Endothelial cell of umbilical vein (primary cell): Measurements from ENCODE around the gene FRMD4A. TPM values are rescaled to one million over a fixed set of nuclear protein-coding genes. Genes with fewer than 3 reads are reported as not detected.

Source experiments
- BruUV-seq: library from RNA; stranded (reverse); fragments of 400-500 nt; replicated peaks from 2 replicates; lab custom pipeline; 2021; lab: Mats Ljungman, UMichigan
- CTCF ChIA-PET: fragments of 300-600, 350-600 bp; sonication (Branson Sonifier 250); formaldehyde crosslinking; loops from one replicate; lab custom pipeline; 2021; ENCODE audit warnings: antibody characterized with exemption, inconsistent platforms; lab: Charles Lee
- POLR2A ChIA-PET: fragments of 300-600, 350-600 bp; sonication (Branson Sonifier 250); formaldehyde crosslinking; loops from one replicate; lab custom pipeline; 2021; ENCODE audit warnings: antibody characterized with exemption, inconsistent platforms; lab: Charles Lee
- DNase-seq: peaks from one replicate; pipeline ENCODE4 v3.0.0-alpha.2; 2011; ENCODE audit warnings: low read depth, low spot score
- FAIRE-seq: peaks from 2 replicates; lab custom pipeline; 2011; peaks lifted over from hg19 to GRCh38; lab: Jason Lieb, UNC
- H2AFZ ChIP-seq: 2 replicates; pipeline ENCODE4 v1.6.0; 2012; ENCODE audit warnings: low read depth, low read length, control low read depth, inconsistent platforms
- H3K27ac ChIP-seq: 2 replicates; pipeline ENCODE4 v1.5.1; 2011; ENCODE audit warnings: low read depth, mild to moderate bottlenecking, control low read depth, low read length, moderate library complexity; ENCODE audit not compliant: insufficient read depth
- H3K27me3 ChIP-seq, 2 experiments: 2 replicates each; pipeline versions ENCODE4 v1.6.0 to v1.6.1; 2011; ENCODE audit warnings: low read length in 2 of 2, mixed read lengths in 1 of 2; ENCODE audit not compliant: control insufficient read depth in 2 of 2, insufficient read depth in 2 of 2
- H3K36me3 ChIP-seq, 2 experiments: 2 replicates in 1 of 2; 3 replicates in 1 of 2; pipeline ENCODE4 v1.5.1; 2011; ENCODE audit warnings: low read length in 2 of 2, mild to moderate bottlenecking in 1 of 2, moderate library complexity in 1 of 2; ENCODE audit not compliant: control insufficient read depth in 2 of 2, insufficient read depth in 2 of 2; ENCODE audit errors: extremely low read depth in 1 of 2
- H3K4me1 ChIP-seq: 3 replicates; pipeline ENCODE4 v1.5.1; 2011; ENCODE audit warnings: mild to moderate bottlenecking, low read length; ENCODE audit not compliant: control insufficient read depth, insufficient read depth; ENCODE audit errors: extremely low read depth
- H3K4me2 ChIP-seq: 2 replicates; pipeline ENCODE4 v1.6.1; 2011; ENCODE audit warnings: low read length, control low read depth, mixed read lengths; ENCODE audit not compliant: insufficient read depth
- H3K4me3 ChIP-seq, 3 experiments: fragments of 200-600 bp in 1 of 3; sonication (generic), shearing (Covaris generic) in 1 of 3; replicated peaks in 1 of 3; 2 replicates each; pipeline ENCODE4 v1.5.1; 2011 to 2016; ENCODE audit warnings: control low read depth in 3 of 3, low read length in 3 of 3, mild to moderate bottlenecking in 2 of 3, inconsistent platforms in 1 of 3, low read depth in 1 of 3, moderate library complexity in 1 of 3; ENCODE audit not compliant: insufficient read depth in 1 of 3
- H3K79me2 ChIP-seq: 2 replicates; pipeline ENCODE4 v1.6.0; 2012; ENCODE audit warnings: low read length, inconsistent platforms; ENCODE audit not compliant: control insufficient read depth, insufficient read depth
- H3K9ac ChIP-seq: replicated peaks from 2 replicates; pipeline ENCODE3; 2011; ENCODE audit warnings: low read length, control low read depth; ENCODE audit not compliant: insufficient read depth; ENCODE audit errors: extremely low read depth
- H3K9me1 ChIP-seq: replicated peaks from 3 replicates; pipeline ENCODE4 v1.6.0; 2011; ENCODE audit warnings: mild to moderate bottlenecking, low read length; ENCODE audit not compliant: control insufficient read depth, insufficient read depth; ENCODE audit errors: extremely low read depth
- H3K9me3 ChIP-seq: replicated peaks from 2 replicates; pipeline ENCODE4 v1.5.1; 2012; ENCODE audit warnings: low read length, inconsistent platforms; ENCODE audit not compliant: control insufficient read depth, insufficient read depth
- H4K20me1 ChIP-seq: replicated peaks from 2 replicates; pipeline ENCODE3; 2011; ENCODE audit warnings: mild to moderate bottlenecking, low read length; ENCODE audit not compliant: control insufficient read depth, insufficient read depth; ENCODE audit errors: extremely low read depth
- EZH2 ChIP-seq: IDR thresholded peaks from 2 replicates; pipeline ENCODE4 v1.6.1; 2012; ENCODE audit warnings: borderline replicate concordance, low read depth, mild to moderate bottlenecking, moderate library complexity, low read length, inconsistent platforms; ENCODE audit not compliant: severe bottlenecking
- FOS ChIP-seq: IDR thresholded peaks from 2 replicates; pipeline ENCODE4 v1.6.1; 2011; ENCODE audit warnings: mild to moderate bottlenecking, low read length, moderate library complexity, borderline replicate concordance; ENCODE audit not compliant: insufficient read depth
- GATA2 ChIP-seq: IDR thresholded peaks from 2 replicates; pipeline ENCODE4 v1.7.0; 2011; ENCODE audit warnings: low read depth, mild to moderate bottlenecking, moderate library complexity, mixed read lengths, low read length; ENCODE audit not compliant: insufficient read length, insufficient read depth
- JUN ChIP-seq: IDR thresholded peaks from 2 replicates; pipeline ENCODE4 v1.6.1; 2011; ENCODE audit warnings: borderline replicate concordance, low read depth; ENCODE audit not compliant: insufficient read length, insufficient read depth
- MYC ChIP-seq: IDR thresholded peaks from one replicate; pipeline ENCODE4 v1.6.1; 2011; ENCODE audit warnings: mild to moderate bottlenecking, low read depth, low read length
- POLR2A ChIP-seq: IDR thresholded peaks from 2 replicates; pipeline ENCODE4 v1.6.1; 2012; ENCODE audit warnings: low read depth, mild to moderate bottlenecking, control low read depth, low read length
- POLR2AphosphoS5 ChIP-seq: IDR thresholded peaks from 2 replicates; pipeline ENCODE4 v1.6.1; 2012; ENCODE audit warnings: low read depth, mild to moderate bottlenecking, control low read depth, low read length, moderate library complexity; ENCODE audit not compliant: insufficient read depth
- dilution Hi-C: fragments of 300-500 bp; cut with MboI; formaldehyde crosslinking; loops from one replicate; pipeline ENCODE4 v1.15.0; 2019; ENCODE audit warnings: low sequenced_read_pairs; ENCODE audit not compliant: extremely low pct_ligation_motif_present
- intact Hi-C: fragments of 100-400 bp; cut with micrococcal nuclease; formaldehyde crosslinking; loops from one replicate; pipeline ENCODE4 v1.10.0; 2022
- polyA plus RNA-seq, 4 experiments: library from polyadenylated mRNA; depleted of rRNA in 3 of 4; stranded (reverse) in 3 of 4; unstranded in 1 of 4; fragments of >200 nt; gene quantifications; 2 replicates each; pipeline versions ENCODE4 v1.2.1 to v1.2.3, GENCODE V29; 2011 to 2012; ENCODE audit warnings: missing spikeins in 1 of 4
- total RNA-seq: library from RNA; stranded (reverse); gene quantifications from 2 replicates; pipeline ENCODE4 v1.2.3, GENCODE V29; 2021
- TF ChIP-seq, protein P1 (sequence below), 2 donors: IDR thresholded peaks; 1 replicate in 1 of 2; 2 replicates in 1 of 2; pipeline ENCODE4 v1.5.1; 2011; ENCODE audit warnings: low read length in 2 of 2, mild to moderate bottlenecking in 2 of 2, moderate library complexity in 2 of 2, control low read depth in 1 of 2, inconsistent platforms in 1 of 2, low read depth in 1 of 2; ENCODE audit not compliant: insufficient read depth in 1 of 2; ENCODE audit errors: extremely low read depth in 1 of 2
- TF ChIP-seq, protein P2 (sequence below): IDR thresholded peaks from 2 replicates; pipeline ENCODE4 v1.6.1; 2011; ENCODE audit not compliant: insufficient read depth, insufficient read length

The FRMD4A gene
- total and polyA plus RNA-seq, 2 donors (not counting 3 experiments of a cell fraction or from before 2014, with no cell fraction given): 123 to 148 TPM

DNA sequence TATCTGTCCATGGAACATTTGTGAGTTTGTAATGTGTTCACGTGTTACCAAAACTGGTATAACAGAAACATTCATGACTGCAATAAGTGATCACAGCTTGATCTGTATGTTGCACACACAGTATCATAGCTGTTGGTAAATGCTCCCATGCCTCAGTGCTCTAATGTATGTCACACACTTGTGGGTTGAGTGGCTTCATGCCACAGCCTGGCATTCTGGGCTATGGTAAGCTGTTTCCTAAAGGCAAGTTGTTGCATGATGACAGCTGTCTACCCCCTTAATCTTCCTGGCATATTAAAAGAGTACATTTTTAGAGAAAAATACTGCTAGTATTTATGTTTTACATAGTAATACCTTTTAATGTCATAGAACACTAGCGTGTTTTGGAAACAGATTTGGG, 708.8 kb downstream of the FRMD4A start:
- no peak overlapping the region for H3K27ac ChIP-seq
- H3K36me3 ChIP-seq: peaks cover 2 to 10% of the 10 kb centered on the region in 2 experiments
- H3K9ac ChIP-seq: no peak overlapping the region
- no peaks in the 10 kb centered on the region for H3K9me3 ChIP-seq
- no TSS peak for BruUV-seq
- no peaks in the 10 kb centered on the region for H3K27me3 ChIP-seq
- no peak overlapping the region for H3K4me3 ChIP-seq
- no peaks in the 10 kb centered on the region for H4K20me1 ChIP-seq
- no peaks in the 10 kb centered on the region for H3K79me2 ChIP-seq
- TF ChIP-seq EZH2: no peak
- TF ChIP-seq JUN: no peak
- TF ChIP-seq POLR2AphosphoS5: no peak
- TF ChIP-seq POLR2A: no peak
- no peak for TF ChIP-seq GATA2
- TF ChIP-seq FOS: no peak
- FAIRE-seq (no peak), DNase-seq (no peak)
- POLR2A ChIA-PET: no interaction called here
- H3K4me2 ChIP-seq: no peak overlapping the region
- no peaks in the 10 kb centered on the region for H3K4me1 ChIP-seq
- dilution Hi-C loops: no loop called here
- H2AFZ ChIP-seq: no peak overlapping the region
- H3K9me1 ChIP-seq: no peaks in the 10 kb centered on the region
- intact Hi-C loops: no loop called here
- CTCF ChIA-PET: interaction anchor here (1.2 kb wide), 1 partner anchor 12 kb away, joined by 3 read pairs; no protein-coding TSS in a partner anchor

DNA sequence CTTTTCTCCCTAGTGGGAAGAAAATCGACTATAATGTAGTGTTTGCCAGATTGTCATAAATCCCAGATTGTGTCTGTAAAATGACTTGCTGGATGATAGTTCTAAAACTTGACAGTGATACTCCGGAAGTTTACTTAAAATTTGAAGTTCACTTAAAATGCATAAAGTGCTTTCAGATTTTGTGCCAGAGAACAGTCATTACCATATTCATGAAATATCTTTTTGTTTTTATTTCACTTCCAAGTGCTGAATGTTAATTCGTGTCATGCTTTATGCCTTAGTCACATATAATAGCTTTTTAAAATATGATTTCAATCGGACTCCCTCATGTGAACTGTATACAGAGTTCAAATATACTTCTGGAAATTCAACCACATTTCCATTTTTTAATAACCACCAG, 713.6 kb downstream of the FRMD4A start:
- CTCF ChIA-PET: interaction anchor here (1.1 kb wide), 1 partner anchor 477 kb away, joined by 3 read pairs; no protein-coding TSS in a partner anchor
- H3K79me2 ChIP-seq: no peaks in the 10 kb centered on the region
- no TSS peak for BruUV-seq
- POLR2A ChIA-PET: interaction anchor here (0.5 kb wide), 1 partner anchor 12 kb away, joined by 5 read pairs; no protein-coding TSS in a partner anchor
- H3K9ac ChIP-seq: no peak overlapping the region
- no peak overlapping the region for H3K4me3 ChIP-seq
- dilution Hi-C loops (no loop called here), intact Hi-C loops (loop anchor here (10.0 kb wide), 1 partner anchor 858 kb away; no protein-coding TSS in a partner anchor)
- no peak overlapping the region for H3K4me2 ChIP-seq
- FAIRE-seq (no peak), DNase-seq (no peak)
- no peaks in the 10 kb centered on the region for H3K9me3 ChIP-seq
- H2AFZ ChIP-seq: no peak overlapping the region
- H3K9me1 ChIP-seq: no peaks in the 10 kb centered on the region
- TF ChIP-seq, protein P1, sequence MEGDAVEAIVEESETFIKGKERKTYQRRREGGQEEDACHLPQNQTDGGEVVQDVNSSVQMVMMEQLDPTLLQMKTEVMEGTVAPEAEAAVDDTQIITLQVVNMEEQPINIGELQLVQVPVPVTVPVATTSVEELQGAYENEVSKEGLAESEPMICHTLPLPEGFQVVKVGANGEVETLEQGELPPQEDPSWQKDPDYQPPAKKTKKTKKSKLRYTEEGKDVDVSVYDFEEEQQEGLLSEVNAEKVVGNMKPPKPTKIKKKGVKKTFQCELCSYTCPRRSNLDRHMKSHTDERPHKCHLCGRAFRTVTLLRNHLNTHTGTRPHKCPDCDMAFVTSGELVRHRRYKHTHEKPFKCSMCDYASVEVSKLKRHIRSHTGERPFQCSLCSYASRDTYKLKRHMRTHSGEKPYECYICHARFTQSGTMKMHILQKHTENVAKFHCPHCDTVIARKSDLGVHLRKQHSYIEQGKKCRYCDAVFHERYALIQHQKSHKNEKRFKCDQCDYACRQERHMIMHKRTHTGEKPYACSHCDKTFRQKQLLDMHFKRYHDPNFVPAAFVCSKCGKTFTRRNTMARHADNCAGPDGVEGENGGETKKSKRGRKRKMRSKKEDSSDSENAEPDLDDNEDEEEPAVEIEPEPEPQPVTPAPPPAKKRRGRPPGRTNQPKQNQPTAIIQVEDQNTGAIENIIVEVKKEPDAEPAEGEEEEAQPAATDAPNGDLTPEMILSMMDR (IDR thresholded peaks at IDR 0.05; ENCODE audit: extremely low read depth in 1 of 2, insufficient read depth in 1 of 2, low read depth in 1 of 2, low read length in 2 of 2): no peak
- TF ChIP-seq FOS (no peak), JUN (no peak), POLR2A (no peak), POLR2AphosphoS5 (no peak), EZH2 (no peak), MYC (no peak), GATA2 (no peak)
- TF ChIP-seq, protein P2, sequence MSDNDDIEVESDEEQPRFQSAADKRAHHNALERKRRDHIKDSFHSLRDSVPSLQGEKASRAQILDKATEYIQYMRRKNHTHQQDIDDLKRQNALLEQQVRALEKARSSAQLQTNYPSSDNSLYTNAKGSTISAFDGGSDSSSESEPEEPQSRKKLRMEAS: no peak
- H3K27me3 ChIP-seq: no peaks in the 10 kb centered on the region
- no peaks in the 10 kb centered on the region for H4K20me1 ChIP-seq
- no peaks in the 10 kb centered on the region for H3K4me1 ChIP-seq
- no peak overlapping the region for H3K27ac ChIP-seq
- peaks cover 10 to 14% of the 10 kb centered on the region in 2 experiments for H3K36me3 ChIP-seq
